ENCODE measurements around the gene ARL2BP.

ARL2BP gene

GRCh38 chr16:57235128-57236021 is 9.7 kb upstream of the ARL2BP start:
- DNase-seq (ENCODE audit: low spot score), result no peak

DNA sequence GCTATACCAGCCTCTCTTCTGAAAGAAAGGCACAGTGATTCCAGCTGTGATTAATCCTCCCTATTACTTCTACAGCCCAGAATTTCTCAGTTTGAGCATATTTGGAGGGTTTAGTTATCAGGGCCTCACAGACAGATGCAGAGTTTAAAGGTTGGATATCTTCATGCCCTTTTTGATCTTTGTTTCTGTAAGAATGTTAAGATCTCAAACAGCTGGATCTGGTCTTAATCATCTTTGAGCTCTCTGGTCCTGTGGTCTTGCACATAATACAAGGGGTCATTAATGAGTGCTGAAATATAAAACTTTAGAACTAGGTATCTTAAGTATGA is 9.1 kb upstream of the ARL2BP start:
- no peak for DNase-seq (ENCODE audit: low spot score)

GRCh38 chr16:57238682-57239081 is 6.4 kb upstream of the ARL2BP start:
- DNase-seq (ENCODE audit: low spot score), result no peak

GRCh38 chr16:57239107-57239506 is 6.0 kb upstream of the ARL2BP start:
- DNase-seq (ENCODE audit: low spot score), result no peak

DNA sequence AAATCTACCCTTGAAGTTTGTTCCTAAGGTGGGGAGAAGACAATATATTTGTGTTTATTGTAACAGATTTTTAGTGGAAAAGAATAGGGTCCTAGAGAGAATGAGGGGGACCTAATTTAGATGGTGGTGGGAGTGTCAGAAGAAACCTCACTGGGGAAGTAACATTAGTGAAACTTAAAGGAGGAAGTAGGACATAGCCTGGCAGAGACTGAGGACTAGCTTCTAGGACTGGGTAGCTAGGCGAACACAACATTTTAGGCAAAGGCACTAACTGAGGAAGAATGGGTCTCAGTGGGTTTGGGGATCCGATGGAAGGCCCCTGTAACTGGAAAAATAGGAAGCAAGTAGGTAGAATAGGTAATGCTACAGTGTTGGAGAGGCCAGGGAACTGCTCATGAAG is 4.2 kb upstream of the ARL2BP start:
- no peak for DNase-seq (ENCODE audit: low spot score)

DNA sequence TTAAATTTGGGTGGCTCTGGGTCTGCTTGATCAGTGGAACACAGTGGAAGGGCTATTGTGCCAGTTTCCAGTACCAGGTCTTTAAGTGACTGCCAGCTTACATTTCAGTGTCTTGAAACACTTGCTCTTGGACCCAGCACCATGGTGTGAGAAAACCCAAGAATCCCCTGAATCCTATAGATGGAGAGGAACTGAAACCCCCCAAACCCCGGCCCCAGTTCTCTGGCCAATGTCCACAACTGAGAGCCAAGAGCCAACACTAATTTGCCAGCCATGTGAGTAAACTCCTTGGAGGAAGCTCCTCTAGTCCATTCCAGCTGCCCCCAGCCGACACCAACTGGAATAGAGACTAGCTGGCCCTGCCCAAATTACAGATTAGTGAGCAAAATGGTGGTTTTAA is 2.4 kb upstream of the ARL2BP start:
- no peak for DNase-seq (ENCODE audit: low spot score)

GRCh38 chr16:57244463-57244766 is 644 bp upstream of the ARL2BP start:
- no peak for DNase-seq (ENCODE audit: low spot score)

DNA sequence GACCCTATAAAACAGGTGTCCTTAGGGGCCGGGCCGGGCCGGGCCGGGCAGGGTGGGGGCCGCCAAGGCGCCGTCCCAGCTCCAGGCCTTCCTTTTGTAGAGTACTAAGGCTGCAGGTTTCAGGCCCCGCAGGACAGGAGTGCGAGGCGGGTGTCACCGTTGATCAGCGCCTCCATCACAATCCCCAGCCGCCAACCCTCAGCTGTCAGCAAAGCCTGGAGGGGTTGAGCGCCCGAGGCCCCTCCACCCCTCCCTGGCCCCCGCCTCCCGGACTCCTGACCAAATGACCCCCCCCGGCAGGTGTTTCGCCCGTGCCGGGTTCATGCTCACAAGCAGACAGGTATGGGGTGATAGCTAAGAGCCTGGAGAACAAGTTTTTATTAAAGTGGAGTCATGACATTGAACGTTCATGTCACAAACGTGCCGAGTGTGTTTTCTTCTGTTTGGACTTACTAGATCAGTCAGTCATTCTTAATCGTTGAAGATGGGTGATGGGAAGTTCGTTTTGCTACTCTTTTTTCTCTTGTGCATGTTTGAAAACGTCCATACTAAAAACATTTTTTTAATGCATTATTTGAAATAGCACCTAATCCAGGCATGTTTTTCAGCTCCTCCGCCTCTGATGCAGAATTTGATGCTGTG is 534 bp downstream of the ARL2BP start:
- DNase-seq (ENCODE audit: low spot score), result no peak

- DNase-seq (ENCODE audit: low spot score), result no peak
These were observed 6.3 kb downstream of the ARL2BP start for GRCh38 chr16:57251352-57251751.

DNA sequence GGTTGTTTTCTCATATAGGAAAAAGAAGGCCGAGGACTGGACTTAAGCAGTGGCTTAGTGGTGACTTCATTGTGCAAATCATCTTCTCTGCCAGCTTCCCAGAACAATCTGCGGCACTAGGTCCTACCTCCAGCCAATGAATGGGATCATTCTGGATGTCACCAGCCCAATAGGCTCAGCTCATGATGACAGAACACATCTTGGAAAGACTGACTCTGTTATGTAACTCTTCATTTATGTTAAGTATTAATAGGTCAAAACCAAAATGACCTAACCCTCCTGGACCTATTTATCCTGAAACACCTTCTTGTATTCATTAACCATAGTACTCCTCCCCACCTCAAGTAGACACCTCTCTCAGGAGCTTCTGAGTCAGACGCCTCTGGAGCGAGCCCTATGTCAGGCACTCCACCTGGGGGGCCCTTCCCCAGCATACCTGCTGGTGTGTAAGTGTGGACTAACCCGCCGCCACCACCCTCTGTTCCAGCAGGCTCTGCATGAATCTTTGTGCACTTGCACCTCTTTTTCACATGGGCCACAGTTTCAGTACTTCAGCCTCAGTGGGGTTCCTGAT is 7.2 kb downstream of the ARL2BP start:
- no peak for DNase-seq (ENCODE audit: low spot score)

- no peak for DNase-seq (ENCODE audit: low spot score)
These were observed 8.4 kb downstream of the ARL2BP start for GRCh38 chr16:57253466-57253865.

- no peak for DNase-seq (ENCODE audit: low spot score)
These were observed 10.8 kb downstream of the ARL2BP start for GRCh38 chr16:57255686-57256415.

DNA sequence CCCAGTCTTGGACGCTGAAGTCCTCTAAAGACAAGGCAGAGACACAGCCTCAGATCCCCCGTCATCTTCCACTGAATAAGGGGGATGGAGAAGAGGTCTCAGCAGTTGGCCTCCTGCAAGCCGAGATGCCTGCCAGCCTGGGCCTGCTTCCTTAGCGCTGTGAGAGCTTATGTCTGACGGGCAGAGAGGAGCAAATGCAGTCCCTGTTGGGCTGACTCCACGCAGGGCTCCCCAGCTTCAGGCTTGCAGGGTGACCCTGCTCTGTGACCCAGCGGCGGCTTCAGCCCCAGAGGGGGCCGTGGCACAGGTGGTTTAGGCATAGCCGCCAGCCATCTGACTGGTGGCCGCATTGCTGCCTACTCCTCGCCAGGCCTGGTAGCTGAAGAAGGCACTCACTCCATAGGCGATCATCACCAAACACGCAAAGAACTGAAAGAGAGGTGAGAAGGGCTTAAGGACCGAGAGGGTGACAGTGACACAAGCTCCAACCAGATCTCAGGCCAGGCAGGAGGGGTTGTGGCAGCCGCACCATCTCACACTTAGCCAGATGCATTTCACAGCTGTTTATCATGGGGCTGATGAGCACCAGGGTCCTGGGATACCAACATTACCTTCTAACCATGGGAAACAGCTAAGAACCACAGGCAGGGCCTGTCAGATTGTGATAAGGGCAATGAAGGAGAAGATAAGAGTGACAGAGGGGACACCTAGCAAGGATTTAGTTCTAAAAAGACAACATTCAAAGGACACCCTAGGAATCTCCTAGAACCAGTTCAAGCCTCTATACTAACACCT is 11.7 kb downstream of the ARL2BP start:
- no peak for DNase-seq (ENCODE audit: low spot score)

GRCh38 chr16:57257455-57258070 is 12.5 kb downstream of the ARL2BP start:
- DNase-seq (ENCODE audit: low spot score), result no peak

GRCh38 chr16:57258226-57258909 is 13.3 kb downstream of the ARL2BP start:
- no peak for DNase-seq (ENCODE audit: low spot score)

GRCh38 chr16:57258910-57259475 is 13.9 kb downstream of the ARL2BP start:
- DNase-seq (ENCODE audit: low spot score), result no peak

GRCh38 chr16:57260294-57260929 is 15.4 kb downstream of the ARL2BP start:
- DNase-seq (ENCODE audit: low spot score), result no peak

- DNase-seq (ENCODE audit: low spot score), result no peak
These were observed 16.7 kb downstream of the ARL2BP start for GRCh38 chr16:57261806-57262205.

- DNase-seq (ENCODE audit: low spot score), result peak; percentile 44
These were observed 17.9 kb downstream of the ARL2BP start for GRCh38 chr16:57262841-57263540.
